ENCODE data around the gene CFAP45.
A peak's percentile ranks its signal among the peaks of the same experiment; 100 is the strongest.

The CFAP45 gene

GRCh38 chr1:159900086-159900680 lies at the start of gene CFAP45:
TSS of gene CFAP45 (minus strand) at chr1:159900165. CDS start at chr1:159900098, 67 bp downstream.
- DNase-seq (ENCODE audit: low read depth), result peak; percentile 86

- DNase-seq (ENCODE audit: low read depth), result no peak
Observed at GRCh38 chr1:159949123-159949522, 49.2 kb upstream of the CFAP45 start.

GRCh38 chr1:159947942-159948341 lies 48.0 kb upstream of the CFAP45 start:
- no peak for DNase-seq (ENCODE audit: low read depth)

- no peak for DNase-seq (ENCODE audit: low read depth)
Observed at GRCh38 chr1:159946242-159947187, 46.5 kb upstream of the CFAP45 start.

GRCh38 chr1:159945483-159946241 lies 45.7 kb upstream of the CFAP45 start, which contains the start of gene IGSF9:
TSS of gene IGSF9 (minus strand) at chr1:159945613. CDS start at chr1:159943454, 2,159 bp downstream.
- peak; percentile 67 for DNase-seq (ENCODE audit: low read depth)

- no peak for DNase-seq (ENCODE audit: low read depth)
Observed at GRCh38 chr1:159944623-159945455, 44.9 kb upstream of the CFAP45 start.

- no peak for DNase-seq (ENCODE audit: low read depth)
Observed at GRCh38 chr1:159943908-159944622, 44.1 kb upstream of the CFAP45 start.

- DNase-seq (ENCODE audit: low read depth), result no peak
Observed at GRCh38 chr1:159943278-159943640, 43.3 kb upstream of the CFAP45 start.

GRCh38 chr1:159942632-159943277 lies 42.8 kb upstream of the CFAP45 start:
- DNase-seq (ENCODE audit: low read depth), result no peak

- no peak for DNase-seq (ENCODE audit: low read depth)
Observed at GRCh38 chr1:159941591-159942560, 41.9 kb upstream of the CFAP45 start.

- DNase-seq (ENCODE audit: low read depth), result no peak
Observed at GRCh38 chr1:159941141-159941540, 41.2 kb upstream of the CFAP45 start.

- no peak for DNase-seq (ENCODE audit: low read depth)
Observed at GRCh38 chr1:159940006-159940620, 40.1 kb upstream of the CFAP45 start.

GRCh38 chr1:159939678-159940002 lies 39.7 kb upstream of the CFAP45 start:
- no peak for DNase-seq (ENCODE audit: low read depth)

GRCh38 chr1:159938905-159939677 lies 39.1 kb upstream of the CFAP45 start:
- DNase-seq (ENCODE audit: low read depth), result no peak

GRCh38 chr1:159938211-159938852 lies 38.4 kb upstream of the CFAP45 start:
- DNase-seq (ENCODE audit: low read depth), result no peak

- no peak for DNase-seq (ENCODE audit: low read depth)
Observed at GRCh38 chr1:159937054-159937750, 37.2 kb upstream of the CFAP45 start.

Measured in EH (cell line).